SK-N-MC (cell line): ENCODE data around the gene EXOG.

Experiments
- DNase-seq: peaks from one replicate; pipeline ENCODE4 v3.0.0-alpha.2; 2011; ENCODE audit warnings: low read depth, low spot score
- H3K27ac ChIP-seq: fragments of 200-600 bp; sonication (generic); 2 replicates; pipeline ENCODE4 v1.5.1; 2016; ENCODE audit warnings: mixed run types
- H3K36me3 ChIP-seq: fragments of 200-600 bp; sonication (generic); 2 replicates; pipeline ENCODE4 v1.6.1; 2017; ENCODE audit warnings: antibody characterized with exemption, low read length, mixed read lengths; ENCODE audit not compliant: insufficient read depth
- H3K4me3 ChIP-seq: fragments of 200-600 bp; sonication (generic); 2 replicates; pipeline ENCODE4 v1.5.1; 2016
- H3K9ac ChIP-seq: fragments of 200-600 bp; sonication (generic); 2 replicates; pipeline ENCODE4 v1.8.0; 2017; ENCODE audit warnings: mixed run types, mixed read lengths; ENCODE audit not compliant: insufficient read length
- H3K9me3 ChIP-seq: fragments of 200-600 bp; sonication (generic); 2 replicates; pipeline ENCODE4 v1.6.1; 2017; ENCODE audit warnings: low read depth, mild to moderate bottlenecking, antibody characterized with exemption, low read length, moderate library complexity, mixed read lengths
- EZH2 ChIP-seq: fragments of 200-600 bp; sonication (generic); IDR thresholded peaks from one replicate; pipeline ENCODE4 v1.6.1; 2017; ENCODE audit warnings: antibody characterized with exemption
- FOXP2 ChIP-seq: optimal IDR thresholded peaks from 2 replicates; pipeline ENCODE3; 2011; ENCODE audit warnings: mild to moderate bottlenecking, moderate library complexity; ENCODE audit not compliant: insufficient read depth; ENCODE audit errors: extremely low read length, control extremely low read depth
- POLR2AphosphoS5 ChIP-seq: IDR thresholded peaks from 2 replicates; pipeline ENCODE4 v1.6.1; 2012; ENCODE audit warnings: mild to moderate bottlenecking, low read depth, low read length, borderline replicate concordance

Gene EXOG

DNA sequence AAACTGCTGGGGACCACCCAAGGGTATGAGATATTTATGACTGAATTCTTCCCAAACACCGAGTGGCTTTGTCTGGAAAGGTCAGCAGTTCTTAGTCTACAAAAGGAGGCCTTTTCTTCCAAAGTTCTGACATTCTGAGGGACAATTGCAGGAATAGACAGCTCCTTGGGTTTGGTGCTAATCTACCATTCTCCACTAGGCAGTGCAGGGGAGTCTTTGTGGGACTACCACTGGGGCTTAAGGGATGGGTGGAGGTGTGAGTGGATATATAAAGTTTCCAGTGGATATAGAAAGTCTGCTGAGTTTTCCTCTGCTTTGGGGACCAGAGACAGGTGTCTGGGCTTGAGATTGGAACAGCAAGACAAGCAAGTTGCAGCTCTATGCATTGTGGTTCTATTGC, 62.7 kb downstream of the EXOG start:
- TF ChIP-seq EZH2, result no peak
- no peak for DNase-seq
- no peaks in the 10 kb centered on the region for H3K36me3 ChIP-seq
- no peak overlapping the region for H3K9ac ChIP-seq
- H3K9me3 ChIP-seq, result no peaks in the 10 kb centered on the region
- no peak overlapping the region for H3K4me3 ChIP-seq
- no peak overlapping the region for H3K27ac ChIP-seq

DNA sequence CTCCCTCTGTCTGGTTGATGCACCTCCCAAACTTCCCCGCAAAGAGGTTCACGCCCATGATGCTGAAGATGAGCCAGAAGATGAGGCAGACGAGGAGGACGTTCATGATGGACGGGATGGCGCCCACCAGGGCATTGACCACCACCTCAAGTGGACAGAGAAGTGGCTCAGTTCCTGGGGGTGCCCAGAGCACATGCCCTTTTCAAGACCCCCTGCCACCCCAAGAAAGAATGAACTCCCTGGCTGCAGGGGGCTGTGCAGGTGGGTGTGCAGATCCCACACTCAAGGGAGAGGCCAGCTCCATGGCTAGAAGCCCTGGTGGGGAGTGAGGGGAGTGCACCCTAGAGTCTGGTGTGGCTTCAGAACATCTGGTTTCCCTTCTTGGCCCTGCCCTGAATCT, 64.1 kb downstream of the EXOG start:
- no peak overlapping the region for H3K27ac ChIP-seq
- no peaks in the 10 kb centered on the region for H3K9me3 ChIP-seq
- no peak overlapping the region for H3K9ac ChIP-seq
- no peak overlapping the region for H3K4me3 ChIP-seq
- DNase-seq, result no peak
- no peak for TF ChIP-seq POLR2AphosphoS5
- no peak for TF ChIP-seq FOXP2
- no peak for TF ChIP-seq EZH2
- no peaks in the 10 kb centered on the region for H3K36me3 ChIP-seq

DNA sequence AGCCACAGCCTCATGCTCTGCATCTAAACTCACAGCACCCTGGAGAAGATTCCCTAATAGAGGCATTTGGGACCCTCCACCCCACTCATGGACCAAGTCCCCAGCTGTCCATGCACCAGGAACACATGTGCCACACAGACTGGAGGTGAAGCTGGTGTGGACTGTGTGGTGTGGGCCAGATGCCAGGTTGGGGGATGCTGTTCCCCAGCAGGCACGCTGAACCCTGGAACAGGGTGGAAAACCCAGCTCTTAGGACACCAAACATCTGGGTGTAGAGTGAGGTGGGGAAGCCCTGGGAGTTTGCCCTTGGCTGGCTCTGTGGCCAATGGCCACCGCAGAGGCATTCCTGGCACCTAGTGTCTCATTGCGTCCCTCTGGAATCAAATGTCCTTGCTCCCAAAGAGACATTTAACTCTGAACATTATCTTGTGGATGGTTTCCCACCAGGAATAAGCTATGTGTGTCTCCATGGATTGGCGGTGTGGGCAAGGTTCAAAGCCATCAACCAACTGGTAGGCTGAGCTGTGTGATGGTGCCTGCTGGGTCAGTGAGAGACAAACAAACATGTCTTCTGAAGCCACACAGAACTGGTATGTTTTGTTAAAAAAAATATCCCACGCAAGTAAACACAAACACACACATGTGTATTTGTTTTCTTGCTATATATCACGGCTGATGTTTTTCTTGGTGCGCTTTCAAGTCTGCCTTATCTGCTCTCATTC, 65.0 kb downstream of the EXOG start:
- Histone ChIP-seq H3K36me3 (no peaks in the 10 kb centered on the region), H3K9ac (no peak overlapping the region), H3K4me3 (no peak overlapping the region), H3K27ac (no peak overlapping the region), H3K9me3 (no peaks in the 10 kb centered on the region)
- TF ChIP-seq FOXP2 (no peak), POLR2AphosphoS5 (no peak), EZH2 (no peak)
- no peak for DNase-seq

DNA sequence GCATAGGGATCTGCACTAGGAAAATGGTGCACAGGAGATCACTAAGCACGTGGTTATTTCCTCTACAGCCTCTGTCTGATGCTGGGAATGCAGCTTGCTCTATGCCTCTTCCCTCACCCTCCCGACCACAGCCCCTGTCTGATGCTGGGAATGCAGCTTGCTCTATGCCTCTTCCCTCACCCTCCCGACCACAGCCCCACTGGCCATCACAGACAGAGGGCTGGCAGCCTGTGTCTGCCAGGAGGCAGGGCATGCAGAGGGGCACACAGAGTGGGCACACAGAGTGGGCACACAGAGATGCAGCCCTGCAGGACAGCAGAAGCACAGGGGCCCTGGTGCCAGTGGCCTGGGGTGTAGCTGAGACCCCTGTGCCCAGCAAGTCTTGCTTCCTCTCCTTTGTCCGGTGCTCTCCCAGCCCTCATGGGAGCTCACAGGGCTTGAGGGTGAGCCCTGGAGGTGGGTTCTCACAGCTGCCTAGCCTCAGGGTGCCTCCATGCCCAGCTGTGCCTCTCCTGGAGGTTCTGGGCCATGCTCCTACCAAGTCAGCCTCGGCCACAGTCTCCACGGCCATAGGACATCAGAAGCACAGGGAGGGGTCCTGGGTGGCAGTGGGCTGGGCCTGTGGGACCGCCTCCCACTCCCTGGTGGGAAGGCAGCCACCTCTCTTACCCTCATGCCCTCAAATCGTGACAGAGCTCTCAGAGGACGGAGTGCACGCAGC, 65.8 kb downstream of the EXOG start:
- Histone ChIP-seq H3K9me3 (no peaks in the 10 kb centered on the region), H3K4me3 (no peak overlapping the region), H3K9ac (no peak overlapping the region), H3K27ac (no peak overlapping the region), H3K36me3 (no peaks in the 10 kb centered on the region)
- no peak for TF ChIP-seq POLR2AphosphoS5
- no peak for TF ChIP-seq EZH2
- TF ChIP-seq FOXP2, result no peak
- DNase-seq, result no peak

DNA sequence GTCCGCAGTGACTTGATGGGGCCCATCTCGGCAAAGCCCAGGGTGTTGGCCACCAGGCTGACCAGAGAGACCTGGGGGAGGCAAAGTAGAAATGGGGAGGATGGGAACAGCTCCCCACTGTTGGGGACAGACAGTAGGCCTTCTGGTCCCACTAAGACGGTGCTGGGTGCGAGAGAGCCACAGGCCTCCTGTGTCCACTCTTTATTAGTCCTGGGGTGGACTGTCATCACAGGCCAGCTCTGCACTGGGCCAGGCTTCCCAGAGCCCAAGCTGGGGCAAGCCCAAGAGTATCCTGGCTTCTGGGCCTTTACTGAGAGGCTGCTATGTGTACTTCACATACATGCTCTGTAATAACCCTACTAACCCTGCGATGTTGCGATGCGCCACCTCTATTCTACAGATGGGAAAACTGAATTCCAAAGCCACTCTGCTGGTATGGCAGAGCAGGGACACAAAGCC, 66.4 kb downstream of the EXOG start:
- no peak overlapping the region for H3K4me3 ChIP-seq
- H3K27ac ChIP-seq, result no peak overlapping the region
- no peak overlapping the region for H3K9ac ChIP-seq
- DNase-seq, result no peak
- no peak for TF ChIP-seq FOXP2
- no peak for TF ChIP-seq POLR2AphosphoS5
- H3K9me3 ChIP-seq, result no peaks in the 10 kb centered on the region
- H3K36me3 ChIP-seq, result no peaks in the 10 kb centered on the region

DNA sequence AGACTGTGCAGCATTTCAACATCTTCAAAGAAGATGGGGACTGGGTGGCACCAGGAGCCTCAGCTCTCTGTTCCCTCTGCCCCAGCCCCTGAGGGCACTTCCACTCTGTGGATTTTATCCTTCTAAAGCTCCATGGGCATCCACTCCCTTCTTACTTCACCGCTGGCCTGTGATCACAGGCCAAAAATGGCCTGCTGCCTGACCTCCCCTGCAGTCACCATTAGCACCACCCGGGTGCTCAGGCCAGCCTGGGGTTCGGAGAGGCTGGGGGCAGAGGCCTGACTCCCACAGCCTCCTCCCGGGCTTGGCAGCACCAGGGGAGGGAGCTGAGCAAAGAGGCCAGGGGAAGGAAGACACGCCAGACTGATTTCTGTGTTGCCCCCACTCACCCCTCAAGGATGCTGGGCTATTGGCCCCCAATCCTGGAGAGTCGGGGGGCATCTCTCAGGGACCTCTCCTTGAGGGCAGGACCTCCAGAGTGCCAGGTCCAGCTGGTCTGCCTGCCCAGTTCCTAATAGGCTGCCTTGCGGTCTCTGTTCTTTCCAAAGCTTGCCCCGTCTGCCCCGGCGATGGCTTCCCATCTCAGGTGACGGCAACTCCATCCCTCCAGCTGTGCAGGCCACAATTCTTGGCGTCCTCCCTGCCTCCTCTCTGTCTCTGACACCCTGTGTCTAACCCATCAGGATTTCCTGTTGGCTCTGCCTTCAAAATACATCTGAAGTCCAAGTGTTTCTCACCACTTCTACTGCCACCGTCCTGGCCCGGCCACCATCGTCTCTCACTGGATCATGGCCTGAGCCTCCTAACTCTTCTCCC, 67.1 kb downstream of the EXOG start:
- TF ChIP-seq FOXP2, result no peak
- TF ChIP-seq EZH2, result no peak
- no peak for TF ChIP-seq POLR2AphosphoS5
- H3K9me3 ChIP-seq, result no peaks in the 10 kb centered on the region

DNA sequence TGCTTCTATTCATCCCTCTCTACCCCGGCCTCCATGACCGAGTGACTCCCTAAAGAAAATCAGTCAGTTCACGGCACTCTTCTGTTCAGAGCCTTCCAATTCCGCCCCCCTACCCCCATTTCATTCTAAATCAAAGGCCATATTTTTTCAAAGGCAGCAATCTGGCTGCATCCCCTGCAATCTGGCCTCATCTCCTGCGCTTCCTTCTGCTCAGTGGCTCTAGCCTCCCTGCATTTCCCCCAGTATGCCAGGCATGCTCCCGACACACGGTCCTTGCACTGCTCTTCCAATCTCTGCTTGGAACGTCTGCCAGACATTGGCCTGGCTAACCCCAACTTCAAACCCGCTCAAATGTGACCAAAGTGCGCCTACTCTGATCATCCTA, 67.7 kb downstream of the EXOG start:
- H3K36me3 ChIP-seq, result no peaks in the 10 kb centered on the region
- H3K9ac ChIP-seq, result no peak overlapping the region
- H3K9me3 ChIP-seq, result no peaks in the 10 kb centered on the region
- no peak for DNase-seq
- TF ChIP-seq FOXP2 (no peak), POLR2AphosphoS5 (no peak), EZH2 (no peak)
- H3K27ac ChIP-seq, result no peak overlapping the region
- no peak overlapping the region for H3K4me3 ChIP-seq

More for the DNA sequence above, 67.1 kb downstream of the EXOG start:
- Histone ChIP-seq H3K36me3 (no peaks in the 10 kb centered on the region), H3K27ac (no peak overlapping the region), H3K9ac (no peak overlapping the region), H3K4me3 (no peak overlapping the region)
- DNase-seq, result no peak

DNA sequence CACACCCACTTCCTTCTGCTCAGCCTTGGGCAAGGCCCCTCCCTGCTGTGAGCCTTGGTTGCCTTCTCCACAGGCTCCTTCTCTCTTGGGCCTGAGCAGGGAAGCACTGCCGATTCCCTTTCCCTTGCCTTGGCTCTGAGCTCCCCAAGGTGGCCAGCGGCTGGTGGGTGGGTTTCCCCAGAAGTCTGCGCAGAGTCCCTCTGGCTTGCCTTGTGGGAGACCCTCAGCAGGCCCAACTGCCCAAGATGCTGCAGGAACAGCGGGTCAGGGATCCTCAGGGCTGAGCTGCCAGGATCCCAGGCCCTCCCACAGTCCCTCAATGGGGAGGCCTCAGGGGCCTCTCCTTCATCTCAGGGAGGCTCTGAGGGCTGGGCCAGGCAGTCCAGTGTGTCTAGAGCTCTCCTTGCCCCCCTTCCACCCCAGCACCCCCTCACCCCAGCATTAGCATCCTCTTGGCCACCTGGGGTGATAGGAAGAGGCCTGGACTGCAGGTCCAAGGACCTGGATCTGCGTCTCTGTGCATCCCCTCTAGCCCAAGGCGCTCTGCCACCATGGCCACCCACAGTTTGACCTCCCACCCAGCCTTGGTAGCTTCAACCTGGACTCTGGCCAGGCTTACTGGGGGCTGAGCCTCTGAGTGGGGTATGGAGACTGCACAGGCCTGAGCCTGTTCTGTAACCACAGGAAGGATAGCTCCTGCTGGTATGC, 68.6 kb downstream of the EXOG start:
- no peak overlapping the region for H3K9ac ChIP-seq
- H3K27ac ChIP-seq, result no peak overlapping the region
- no peak overlapping the region for H3K4me3 ChIP-seq
- no peaks in the 10 kb centered on the region for H3K9me3 ChIP-seq
- no peak for DNase-seq
- no peaks in the 10 kb centered on the region for H3K36me3 ChIP-seq
- TF ChIP-seq FOXP2, result no peak
- no peak for TF ChIP-seq POLR2AphosphoS5
- TF ChIP-seq EZH2, result no peak
